Measurements from ENCODE around the gene CRYGN.

The CRYGN gene

DNA sequence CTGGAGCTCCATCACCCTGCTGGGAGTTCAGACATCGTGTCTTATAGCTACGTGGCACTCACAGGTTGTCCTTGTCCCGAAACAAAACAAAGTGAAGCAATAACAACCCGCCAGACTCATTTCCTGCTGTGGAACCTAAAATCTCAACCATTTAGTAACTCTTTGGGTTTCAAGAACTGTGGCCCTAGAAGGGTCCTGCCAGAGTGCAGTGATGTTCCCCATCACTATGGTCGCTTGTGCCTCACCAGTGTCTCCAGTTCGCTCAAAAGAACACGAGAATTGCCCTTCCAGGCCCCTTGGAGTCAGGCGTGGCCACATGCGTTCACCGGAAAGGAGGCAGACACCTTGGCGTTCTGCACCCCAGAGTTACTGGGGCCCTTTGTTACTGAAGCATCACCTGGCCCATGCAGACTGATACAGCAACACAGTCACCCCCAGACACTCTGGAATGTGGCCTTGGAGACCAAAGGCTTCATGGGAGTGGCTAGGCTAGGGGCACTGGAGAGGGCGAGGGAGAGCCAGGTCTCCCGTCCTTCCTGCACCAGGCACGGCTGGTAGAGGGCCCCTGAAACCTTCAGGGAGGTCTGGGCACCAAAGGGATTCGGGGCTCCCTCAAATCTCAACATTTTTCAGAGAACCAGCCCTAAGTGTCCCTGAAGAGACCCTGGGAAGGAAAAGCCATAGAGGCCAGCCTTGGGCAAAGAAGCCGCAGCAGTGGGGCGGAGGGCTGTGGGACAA lies 908 bp downstream of the CRYGN start:
- no peak for DNase-seq (ENCODE audit: low read depth)

DNA sequence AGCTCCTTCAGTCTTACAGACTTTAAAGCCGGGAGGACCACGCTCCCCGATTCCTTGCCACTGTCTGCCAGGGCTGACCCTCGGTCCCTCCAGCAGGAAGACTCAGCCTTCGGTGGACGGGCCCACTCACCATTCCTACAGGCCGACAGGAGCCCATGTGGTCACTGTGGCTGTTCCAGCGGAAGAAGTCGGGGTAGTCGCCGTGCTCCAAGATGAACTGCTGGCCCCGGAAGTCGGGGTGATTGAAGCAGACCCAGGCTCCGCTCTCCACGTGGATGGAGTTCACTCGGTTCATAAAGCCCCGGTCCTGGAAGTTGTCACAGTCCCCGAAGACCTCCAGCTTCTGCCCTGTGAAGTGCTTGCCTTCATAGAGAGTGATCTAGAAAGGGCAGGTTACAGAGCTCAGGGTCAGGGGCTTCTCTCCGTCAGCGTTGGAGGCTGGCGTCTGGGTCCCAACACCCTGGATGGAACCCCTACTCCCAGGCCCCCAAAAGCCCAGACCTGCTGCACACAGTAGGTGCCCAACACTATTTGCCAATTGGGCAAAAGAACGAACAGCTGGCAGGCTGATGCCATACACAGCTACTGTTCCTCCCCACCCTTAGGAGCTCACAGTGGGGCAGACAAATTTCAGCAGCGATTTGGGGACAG lies 1.9 kb downstream of the CRYGN start:
- DNase-seq (ENCODE audit: low read depth): no peak

DNA sequence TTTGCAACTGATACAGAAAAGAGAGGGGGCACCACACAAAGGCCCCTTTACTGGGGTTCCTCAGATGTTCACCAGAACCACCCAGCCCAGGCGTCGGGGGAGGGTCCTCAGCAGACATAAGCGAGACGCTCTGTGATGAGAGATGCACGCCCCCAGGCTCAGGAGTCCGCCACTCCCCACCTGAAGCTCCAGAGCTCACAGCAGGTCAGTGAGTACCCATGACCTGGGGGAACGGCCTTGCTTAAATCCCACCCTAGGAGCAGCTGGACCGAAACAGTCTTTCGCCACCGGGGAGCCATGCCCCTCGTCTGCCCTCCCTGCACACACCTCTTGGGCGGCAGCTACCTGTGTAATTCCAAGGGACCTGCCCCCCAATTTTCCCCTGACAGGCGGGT lies 2.8 kb downstream of the CRYGN start:
- no peak for DNase-seq (ENCODE audit: low read depth)

DNA sequence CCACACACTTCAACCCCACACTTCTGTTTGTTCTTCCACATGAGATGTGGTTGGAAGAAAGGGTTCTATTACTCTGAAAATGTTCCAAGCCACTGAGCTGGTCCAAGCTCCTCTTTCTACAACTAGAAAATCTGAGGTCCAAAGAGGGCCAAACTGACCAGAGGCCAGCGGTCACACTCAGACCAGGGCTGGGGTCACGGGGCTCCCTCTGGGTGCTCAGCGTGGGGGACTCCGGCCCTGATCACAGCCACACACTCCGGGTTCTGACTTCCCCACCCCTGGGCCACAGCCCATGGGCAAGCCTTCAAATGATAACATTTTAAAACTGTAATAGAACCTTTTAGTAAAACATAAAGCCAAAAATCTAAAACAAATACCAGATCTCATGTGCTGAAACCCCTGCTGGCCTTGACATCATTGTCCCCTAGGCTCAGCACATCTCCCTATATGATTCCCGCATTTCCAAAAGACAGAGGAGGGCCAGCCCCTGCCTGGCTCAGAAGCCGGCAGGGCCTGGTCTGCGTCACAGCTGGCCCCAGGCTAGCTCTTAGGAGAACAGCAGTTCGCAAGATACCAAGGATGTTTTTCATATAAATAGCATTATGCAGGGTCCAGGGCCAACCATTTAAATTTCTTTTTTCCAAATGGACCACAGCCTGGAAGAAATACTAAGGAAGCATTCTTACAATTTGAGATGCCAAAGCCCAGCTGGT lies 3.3 kb downstream of the CRYGN start:
- no peak for DNase-seq (ENCODE audit: low read depth)

DNA sequence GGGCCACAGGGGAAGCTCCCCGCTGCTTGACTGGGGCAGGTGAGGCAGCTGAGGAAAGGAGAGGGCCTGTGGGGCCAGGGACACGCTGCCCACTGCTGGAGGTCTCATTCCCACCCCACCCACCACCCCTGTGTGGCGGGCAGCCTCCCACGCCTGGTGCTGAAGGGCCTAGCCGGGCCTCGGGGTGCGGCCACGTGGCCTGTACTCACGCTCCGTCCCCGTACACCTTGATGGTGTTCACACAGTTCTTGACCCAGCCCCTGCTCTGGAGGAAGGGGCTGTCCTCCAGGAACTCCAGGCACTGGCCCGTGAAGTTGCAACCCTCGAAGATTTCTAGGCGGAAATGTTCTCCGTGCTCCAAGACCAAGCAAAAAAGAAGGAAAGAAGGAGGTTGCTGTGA lies 4.0 kb downstream of the CRYGN start:
- DNase-seq (ENCODE audit: low read depth): no peak

DNA sequence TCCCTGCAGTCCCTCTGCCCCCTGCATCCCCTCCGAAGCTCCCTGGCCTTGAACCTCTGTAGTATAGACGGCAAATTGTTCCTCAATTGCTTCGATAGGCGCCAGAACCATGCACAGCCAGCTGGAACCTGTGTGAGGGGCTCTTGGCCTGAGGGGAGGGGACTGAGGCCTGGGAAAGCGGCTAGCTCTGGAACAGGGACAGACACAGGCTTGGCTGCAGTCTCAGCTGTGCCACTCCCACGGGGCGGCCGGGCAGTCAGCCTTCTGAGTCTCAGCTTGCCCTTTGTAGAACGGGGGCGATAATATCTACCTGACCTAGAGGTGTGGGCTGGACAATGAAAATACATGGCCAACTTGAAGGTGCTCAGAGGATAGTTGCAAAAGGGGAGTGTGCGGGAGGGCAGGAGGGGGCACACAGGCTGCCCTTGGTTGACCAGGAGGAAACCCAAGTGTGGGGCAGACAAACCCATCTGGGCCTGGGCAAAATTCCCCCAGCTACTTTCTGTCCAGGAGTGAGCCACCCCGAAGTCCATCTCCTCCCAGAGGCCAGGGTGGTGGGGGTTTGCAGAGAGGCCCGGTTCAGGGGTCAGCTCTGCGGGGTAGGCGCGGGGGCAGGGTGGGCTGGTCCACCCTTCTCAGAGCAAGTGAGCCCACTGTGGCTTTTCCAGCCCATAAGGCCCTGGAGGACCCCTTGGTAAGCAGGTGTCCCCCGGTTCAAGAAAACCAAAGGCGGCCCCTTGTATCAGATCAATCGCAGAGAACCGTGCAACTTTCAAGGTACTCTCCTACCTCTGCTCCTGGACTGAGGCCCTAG lies 4.6 kb downstream of the CRYGN start:
- no peak for DNase-seq (ENCODE audit: low read depth)

DNA sequence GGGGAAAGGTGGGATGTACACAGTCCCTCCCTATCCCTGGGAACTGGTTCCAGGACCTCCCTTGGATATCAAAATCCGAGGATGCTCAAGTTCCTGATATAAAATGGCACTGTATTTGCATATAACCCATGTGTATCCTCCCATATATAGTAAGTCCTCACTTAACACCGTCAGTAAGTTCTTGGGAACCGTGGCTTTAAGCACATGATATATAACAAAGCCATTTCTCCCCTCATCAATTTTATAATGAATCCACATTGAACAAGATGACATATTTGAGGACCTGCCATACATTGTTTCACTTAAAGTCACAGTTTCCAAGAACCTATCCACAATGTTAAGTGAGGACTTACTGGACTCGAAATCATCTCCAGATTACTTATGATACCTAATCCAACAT lies 5.4 kb downstream of the CRYGN start:
- DNase-seq (ENCODE audit: low read depth): no peak

DNA sequence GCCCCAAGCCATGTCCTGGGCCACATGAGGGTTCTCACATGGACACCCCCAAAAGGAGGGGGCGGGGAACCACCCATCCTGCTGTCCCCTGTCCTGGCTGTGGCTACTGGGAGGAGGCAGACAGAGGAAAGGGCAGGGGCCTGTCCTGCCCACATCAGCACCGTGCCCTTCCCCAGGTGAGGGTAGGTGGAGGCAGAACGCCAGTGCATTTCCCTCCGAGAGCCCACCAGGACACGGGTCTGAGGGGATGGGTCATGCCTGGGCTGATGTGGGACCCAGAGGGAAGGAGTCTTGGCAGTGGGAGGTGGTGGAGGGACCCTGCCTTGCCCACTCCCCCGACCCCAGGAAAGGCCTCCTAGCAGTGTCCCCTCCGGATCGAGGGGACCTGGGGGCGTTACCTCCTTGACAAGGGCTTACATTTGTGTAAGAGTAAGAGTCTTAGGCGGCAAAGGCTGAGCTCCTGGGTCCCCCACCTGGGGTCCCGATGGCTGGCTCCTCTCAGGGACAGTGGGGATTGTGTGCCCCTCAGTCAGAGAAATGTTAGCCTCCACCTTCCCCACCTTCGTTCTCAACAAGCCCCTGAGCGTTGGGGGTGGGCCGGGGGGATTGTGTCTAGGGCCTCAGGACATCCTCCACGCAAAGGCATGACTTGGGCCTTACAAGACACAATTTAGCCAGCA lies 6.1 kb downstream of the CRYGN start:
- no peak for DNase-seq (ENCODE audit: low read depth)

DNA sequence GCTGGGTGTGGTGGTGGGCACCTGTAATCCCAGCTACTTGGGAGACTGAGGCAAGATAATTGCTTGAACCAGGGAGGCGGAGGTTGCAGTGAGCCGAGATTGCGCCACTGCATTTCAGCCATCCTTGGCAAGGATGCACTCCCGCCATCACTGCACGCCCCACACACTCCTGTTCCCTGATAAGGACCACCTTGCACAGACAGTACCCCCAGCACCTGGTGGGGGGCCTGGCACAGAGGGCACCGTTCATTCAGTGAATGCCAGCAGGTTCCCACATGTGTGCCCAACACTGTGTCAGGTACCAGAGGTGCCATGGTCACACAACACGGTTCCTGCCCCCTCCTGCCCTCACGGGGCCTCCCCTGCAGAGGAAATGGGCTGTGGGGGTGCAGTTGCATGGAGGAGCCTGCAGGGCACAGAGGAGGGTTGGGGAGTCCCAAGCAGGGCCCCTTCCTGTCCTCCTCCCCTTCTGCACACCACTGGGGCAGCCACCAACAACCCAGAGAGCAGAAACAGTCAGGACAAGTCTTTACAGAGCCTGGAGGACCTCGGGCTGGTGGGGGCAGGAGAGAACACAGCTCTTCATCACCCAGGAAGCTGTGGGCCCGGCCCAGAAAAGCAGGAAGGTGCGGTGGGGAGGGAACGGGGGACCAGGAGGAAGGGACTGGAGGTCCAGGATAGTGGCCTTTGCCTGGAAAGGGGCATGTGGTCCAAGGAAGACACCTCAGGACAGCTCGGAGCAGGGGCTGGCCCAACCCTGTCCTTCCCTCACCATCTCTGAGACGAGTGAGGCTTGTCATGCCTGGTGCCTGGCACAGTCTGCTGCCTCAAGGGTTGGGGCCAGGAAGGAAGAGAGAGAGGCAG lies 7.1 kb downstream of the CRYGN start:
- DNase-seq (ENCODE audit: low read depth): no peak

DNA sequence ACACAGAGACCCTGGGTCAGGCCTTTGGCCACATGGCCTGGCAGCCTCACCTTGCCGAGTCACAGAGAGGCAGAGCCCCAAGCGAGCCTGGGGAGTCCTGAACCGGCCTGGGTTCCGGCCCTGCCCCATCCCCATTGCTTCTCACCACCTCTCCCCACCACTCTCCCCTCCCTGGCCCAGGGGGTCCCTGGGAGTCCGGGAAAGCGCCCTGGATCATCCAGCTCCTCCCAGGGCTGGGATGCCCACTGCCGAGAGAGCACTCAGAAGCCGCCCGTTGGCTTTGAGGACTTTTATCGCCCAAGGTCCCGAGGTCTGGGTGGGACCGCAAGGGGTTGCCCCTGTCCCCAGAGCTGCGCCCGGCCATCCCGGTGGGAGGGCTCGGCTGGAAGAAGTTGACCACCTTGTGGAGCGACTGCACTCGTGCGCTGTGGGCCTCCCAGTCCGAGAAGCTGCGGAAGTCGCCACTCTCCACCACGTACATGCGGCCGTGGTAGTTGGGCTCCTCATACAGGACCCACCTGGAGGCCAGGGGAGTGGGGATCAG lies 8.1 kb downstream of the CRYGN start:
- no peak for DNase-seq (ENCODE audit: low read depth)

DNA sequence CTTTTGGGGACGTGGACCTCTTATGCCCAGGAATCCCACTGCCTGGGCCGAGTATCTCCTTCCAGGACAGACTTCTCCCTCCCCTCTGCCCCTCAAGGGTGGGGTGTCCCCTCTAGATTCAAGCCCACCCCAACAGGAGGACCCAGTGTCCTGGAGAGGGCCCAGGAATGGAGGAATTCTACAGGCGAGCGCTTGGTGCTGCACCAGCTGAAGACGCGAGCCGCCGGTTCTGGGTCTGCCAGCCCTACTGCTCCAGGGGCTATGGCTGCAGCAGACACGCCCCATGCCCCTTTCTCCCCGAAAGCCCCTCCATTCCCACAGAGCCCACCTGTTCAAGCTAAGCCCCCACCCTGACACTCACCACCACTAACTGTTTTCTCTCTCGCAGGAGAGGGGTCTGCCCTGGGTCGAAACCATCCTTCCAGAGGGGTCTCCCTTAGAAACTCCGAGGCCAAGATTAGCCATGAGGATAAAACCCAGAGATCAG lies 8.6 kb downstream of the CRYGN start:
- DNase-seq (ENCODE audit: low read depth): no peak

DNA sequence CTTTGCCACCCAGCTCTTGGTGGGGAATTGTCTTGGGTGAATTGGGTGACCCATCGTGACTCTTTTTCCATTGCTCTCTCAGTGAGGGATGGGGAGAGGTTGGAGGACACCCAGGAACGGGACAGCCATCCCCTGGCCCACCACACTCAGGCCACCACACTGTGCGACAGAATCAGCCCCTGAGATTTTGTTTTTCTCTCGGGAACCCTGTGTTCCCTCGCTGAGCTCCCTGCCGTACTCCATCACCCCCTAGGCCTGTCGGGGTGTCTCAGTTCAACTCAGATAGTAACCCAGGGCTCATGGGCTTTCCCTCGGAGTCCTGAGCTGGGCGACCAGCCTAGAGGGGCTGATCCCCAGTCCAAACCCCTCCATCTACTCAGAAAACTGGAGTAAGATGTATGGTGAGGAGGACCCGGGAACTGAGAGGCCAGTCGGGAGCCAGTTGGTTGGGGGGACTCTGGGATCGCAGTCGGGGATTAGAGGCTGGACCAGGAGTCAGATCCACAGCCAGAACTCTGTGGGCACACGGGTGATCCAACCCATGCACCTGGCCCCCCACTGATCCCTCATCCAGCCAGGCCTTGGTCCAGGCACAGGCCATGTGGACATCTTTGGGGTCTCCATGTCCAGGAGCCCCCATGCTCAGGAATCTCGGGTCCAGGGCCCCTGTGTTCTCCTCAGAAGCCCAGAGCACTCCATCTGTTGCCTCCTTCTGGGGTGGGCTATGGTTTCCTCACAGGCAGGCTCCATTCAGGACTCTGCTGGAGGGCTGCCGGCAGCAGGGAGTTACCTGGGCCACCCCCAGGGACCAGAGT lies 9.3 kb downstream of the CRYGN start:
- DNase-seq (ENCODE audit: low read depth): no peak

DNA sequence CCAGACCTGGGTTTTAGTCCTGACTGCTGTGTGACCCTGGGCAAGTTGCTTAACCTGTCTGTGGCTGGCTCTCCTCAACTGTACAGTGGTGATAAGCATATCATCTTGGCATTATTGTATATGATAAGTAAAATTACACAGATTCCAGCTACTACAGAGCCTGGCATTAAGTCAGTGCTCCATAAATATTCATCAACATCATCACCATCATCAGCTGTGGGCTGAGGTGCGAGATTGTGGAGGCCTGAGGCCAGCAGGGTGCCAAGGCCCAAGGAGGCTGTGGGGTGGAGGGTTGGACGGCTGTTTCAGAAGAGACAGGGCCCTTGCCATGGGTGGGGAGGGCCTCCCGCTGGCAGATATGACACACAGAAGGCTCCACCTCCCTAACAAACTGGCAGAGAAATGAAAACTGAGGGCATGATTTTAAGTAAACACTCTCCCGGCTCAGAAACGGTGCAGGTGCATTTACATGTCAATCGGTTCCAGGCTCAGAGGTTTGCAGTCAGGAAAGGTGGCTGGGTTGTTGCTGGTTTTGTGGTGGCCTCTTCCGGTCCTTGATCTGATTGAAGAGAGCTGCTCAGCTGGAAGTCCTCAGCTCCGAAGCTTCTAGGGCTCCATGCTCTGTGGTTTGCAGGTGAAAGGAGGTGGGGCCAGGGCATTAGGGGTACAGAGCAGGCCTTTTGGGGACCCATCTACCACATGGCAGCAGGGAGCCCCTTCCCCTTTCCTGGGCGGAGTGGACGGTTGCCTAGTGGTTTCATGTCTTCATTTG lies 10.2 kb downstream of the CRYGN start:
- DNase-seq (ENCODE audit: low read depth): no peak

DNA sequence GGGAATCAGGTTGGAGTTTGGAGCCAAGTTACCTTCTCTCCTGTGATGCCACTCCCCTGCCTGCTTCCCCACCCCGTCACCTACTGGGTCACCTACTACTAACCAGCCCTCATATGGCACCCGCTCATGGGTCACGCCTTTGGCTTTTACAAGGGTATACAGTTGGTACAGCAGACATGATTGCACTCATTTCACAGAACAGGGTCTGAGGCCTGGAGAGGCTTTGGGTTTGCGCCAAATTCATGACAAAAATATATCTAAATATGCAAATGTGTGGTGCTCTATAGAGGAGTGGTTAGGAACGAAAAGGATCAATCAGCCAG lies 10.7 kb downstream of the CRYGN start:
- DNase-seq (ENCODE audit: low read depth): no peak

DNA sequence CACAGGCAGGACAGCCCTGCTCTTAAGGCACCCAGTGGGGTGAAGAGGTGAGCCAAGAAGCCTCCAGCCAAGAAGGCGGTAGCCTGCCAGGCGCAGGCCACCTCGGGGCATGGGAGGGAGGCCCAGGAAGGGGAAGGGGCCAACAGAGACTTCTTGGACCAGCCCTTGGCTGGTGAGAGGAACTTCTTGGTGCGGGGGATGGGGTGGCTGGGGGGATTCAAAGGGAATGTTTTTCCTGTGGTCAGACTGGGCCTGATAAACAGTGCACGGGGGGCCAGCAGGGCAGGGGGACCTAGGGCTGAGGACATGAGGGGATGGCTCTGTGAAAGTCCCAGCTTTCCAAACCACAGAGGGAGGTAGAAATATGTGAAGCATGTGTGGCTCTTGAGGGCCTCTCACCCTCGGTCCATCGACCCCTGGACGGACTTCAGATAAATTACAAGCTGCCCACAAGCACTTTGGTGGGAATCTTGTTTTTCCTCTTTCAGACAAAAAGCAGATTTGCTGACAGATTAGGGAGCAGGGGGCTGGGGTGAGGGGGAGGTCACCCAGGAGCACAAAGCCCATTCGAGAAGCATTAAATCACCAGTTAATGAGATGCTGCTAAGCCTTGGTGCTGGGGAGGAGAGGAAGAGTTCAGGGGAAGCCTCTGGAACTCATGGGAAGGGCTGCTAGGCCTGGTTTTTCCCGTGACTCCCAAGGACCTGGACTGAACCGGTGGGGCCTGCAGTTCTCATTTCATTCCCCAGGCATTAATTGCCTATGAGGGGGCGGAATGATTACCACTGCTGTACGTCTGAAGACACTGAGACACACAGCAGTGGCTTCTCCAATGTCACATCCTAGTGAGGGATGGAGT lies 11.3 kb downstream of the CRYGN start:
- no peak for DNase-seq (ENCODE audit: low read depth)

DNA sequence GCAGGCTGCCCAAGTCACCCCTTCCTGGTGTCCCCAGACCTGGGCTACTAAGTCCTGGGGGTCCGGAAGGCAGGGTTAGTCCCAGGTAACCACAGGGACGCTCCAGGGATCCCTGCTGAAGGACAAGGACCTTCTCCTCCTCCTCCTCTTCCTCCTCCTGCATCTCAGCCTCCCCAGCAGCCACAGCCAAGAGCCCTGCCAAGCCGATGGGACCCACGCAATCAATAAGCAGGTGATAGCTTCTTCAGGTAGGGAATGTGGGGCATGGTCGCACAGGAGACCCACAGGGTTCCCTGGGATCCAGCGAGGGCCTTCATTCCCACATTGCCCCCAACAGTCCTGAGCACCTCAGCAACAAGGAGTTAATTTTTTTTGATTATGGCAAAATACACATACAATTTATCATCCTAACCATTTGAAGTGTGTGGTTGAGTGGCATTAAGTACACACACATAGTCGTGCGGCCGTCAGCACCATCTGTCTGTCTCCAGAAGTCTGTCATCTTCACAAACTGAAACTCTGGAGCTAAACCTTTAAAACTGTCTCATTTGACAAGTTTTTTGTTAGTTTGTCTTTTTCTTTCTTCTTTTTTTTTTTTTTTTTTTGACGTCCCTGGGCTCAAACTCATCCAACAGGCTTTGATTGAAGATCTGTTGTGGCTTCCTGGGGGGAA lies 12.1 kb downstream of the CRYGN start:
- no peak for DNase-seq (ENCODE audit: low read depth)

DNA sequence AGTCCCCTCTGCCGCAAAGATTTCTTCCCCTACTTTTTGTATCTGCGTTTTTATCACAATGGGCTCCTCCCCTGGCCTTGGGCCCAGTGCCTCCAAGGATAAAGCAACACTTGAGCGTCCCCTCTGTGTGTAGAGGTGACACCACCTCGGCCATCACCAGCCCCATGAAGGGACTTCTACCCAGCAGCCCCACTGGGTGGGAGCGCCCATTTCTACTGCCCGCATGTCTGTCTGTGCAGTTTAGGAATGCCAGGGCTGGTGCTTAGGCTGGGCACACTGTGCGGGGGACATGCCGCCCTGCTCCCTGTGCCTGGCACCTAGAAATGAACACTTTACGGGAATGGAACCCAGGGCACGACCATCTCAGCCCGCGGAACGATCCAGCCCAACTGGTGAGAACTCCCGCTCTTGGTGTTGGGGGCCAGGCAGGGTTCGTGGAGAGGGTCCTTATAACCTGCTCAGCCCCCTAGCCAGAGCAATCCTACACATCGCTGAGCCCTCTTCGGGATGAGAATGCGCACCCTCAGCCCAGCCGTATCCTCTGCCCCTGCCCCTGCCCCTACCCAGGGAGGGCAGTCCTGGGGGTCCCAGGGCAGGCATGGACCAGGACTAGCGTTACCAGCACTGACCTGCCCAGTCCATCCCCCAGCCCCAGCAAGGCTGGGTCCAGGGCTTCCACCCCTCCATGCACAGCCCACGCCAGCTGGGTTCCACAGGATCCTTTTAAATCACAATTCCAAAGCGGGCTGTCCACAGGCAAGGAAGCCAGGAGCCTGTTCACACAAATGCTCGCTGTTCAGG lies 12.8 kb downstream of the CRYGN start:
- no peak for DNase-seq (ENCODE audit: low read depth)

All from stimulated activated CD8-positive, alpha-beta memory T cell treated with anti-CD3 and anti-CD28 coated beads, Interleukin-12 subunit alpha, Interleukin-12 subunit beta, amount 100 ng/mL, for 4 hours (primary cell).